ENCODE measurements around the gene AP4B1. TPM values are rescaled to one million over a fixed set of nuclear protein-coding genes. Genes with fewer than 3 reads are reported as not detected.

Gene AP4B1
- polyA plus RNA-seq, 1 donor from 2014 or later, result 178 TPM

DNA sequence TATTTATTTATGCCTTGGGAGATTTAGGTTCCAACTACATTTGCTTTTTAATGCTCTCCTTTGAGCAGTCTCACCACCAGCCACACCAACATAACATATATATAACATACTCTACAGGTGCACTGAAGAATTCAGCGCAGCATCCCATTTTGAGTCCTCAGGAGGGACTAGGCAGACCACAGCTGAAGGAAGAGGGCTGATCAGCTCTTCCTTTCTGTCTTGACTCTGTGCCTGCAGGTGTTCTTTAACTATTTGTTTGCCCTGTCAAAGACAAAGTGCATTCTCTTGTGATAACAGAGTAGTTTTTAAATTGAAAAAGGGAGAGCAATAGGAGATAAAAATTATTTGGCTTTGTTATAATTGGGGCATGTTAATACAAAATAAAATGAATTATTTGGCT, 41.5 kb upstream of the AP4B1 start:
- Histone ChIP-seq H3K79me2 (replicated peaks; ENCODE audit: insufficient read depth, low read length) (peaks cover 15% of the 10 kb centered on the region), H3K36me3 (ENCODE audit: insufficient read depth, low read length) (peaks cover 9% of the 10 kb centered on the region), H3K9me2 (ENCODE audit: insufficient read depth, low read length) (no peaks in the 10 kb centered on the region), H3K4me2 (ENCODE audit: low read length) (no peak overlapping the region), H3K9ac (ENCODE audit: low read length) (no peak overlapping the region), H3K27ac (ENCODE audit: low read length) (no peak overlapping the region), H2AFZ (ENCODE audit: low read depth, low read length) (no peak overlapping the region), H3F3A (ENCODE audit: insufficient read depth, low read length, poor library complexity, severe bottlenecking) (no peaks in the 10 kb centered on the region), H3K9me3 (ENCODE audit: low read length) (no peaks in the 10 kb centered on the region), H3K27me3 (ENCODE audit: insufficient read depth, low read depth, low read length) (no peaks in the 10 kb centered on the region), H3K4me3 (ENCODE audit: low read length) (no peak overlapping the region), H4K20me1 (ENCODE audit: insufficient read depth) (no peaks in the 10 kb centered on the region)
- TF ChIP-seq, protein P1, sequence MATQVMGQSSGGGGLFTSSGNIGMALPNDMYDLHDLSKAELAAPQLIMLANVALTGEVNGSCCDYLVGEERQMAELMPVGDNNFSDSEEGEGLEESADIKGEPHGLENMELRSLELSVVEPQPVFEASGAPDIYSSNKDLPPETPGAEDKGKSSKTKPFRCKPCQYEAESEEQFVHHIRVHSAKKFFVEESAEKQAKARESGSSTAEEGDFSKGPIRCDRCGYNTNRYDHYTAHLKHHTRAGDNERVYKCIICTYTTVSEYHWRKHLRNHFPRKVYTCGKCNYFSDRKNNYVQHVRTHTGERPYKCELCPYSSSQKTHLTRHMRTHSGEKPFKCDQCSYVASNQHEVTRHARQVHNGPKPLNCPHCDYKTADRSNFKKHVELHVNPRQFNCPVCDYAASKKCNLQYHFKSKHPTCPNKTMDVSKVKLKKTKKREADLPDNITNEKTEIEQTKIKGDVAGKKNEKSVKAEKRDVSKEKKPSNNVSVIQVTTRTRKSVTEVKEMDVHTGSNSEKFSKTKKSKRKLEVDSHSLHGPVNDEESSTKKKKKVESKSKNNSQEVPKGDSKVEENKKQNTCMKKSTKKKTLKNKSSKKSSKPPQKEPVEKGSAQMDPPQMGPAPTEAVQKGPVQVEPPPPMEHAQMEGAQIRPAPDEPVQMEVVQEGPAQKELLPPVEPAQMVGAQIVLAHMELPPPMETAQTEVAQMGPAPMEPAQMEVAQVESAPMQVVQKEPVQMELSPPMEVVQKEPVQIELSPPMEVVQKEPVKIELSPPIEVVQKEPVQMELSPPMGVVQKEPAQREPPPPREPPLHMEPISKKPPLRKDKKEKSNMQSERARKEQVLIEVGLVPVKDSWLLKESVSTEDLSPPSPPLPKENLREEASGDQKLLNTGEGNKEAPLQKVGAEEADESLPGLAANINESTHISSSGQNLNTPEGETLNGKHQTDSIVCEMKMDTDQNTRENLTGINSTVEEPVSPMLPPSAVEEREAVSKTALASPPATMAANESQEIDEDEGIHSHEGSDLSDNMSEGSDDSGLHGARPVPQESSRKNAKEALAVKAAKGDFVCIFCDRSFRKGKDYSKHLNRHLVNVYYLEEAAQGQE (IDR thresholded peaks at IDR 0.05; ENCODE audit: borderline replicate concordance), result no peak

DNA sequence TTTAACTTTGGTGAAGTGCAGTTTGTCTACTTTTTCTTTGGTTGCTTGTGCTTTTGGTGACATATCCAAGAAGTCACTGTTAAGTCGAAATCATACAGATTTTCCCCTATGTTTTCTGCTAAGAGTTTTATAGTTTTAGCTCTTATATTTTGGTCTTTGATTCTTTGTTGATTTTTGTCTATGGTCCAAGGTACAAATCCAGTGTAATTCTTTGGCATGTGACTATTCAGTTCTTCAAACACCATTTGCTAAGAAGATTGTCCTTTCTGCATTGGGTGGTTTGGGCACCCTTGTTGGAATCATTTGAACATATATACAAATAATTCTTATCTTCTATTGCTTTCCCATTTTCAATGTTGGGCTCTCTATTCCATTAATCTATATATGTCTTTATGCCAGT, 40.7 kb upstream of the AP4B1 start:
- no peak overlapping the region for H3K9ac ChIP-seq (ENCODE audit: low read length)
- H2AFZ ChIP-seq (ENCODE audit: low read depth, low read length), result no peak overlapping the region
- H3F3A ChIP-seq (ENCODE audit: insufficient read depth, low read length, poor library complexity, severe bottlenecking), result no peaks in the 10 kb centered on the region
- H3K79me2 ChIP-seq (replicated peaks; ENCODE audit: insufficient read depth, low read length), result peaks cover 15% of the 10 kb centered on the region
- no peaks in the 10 kb centered on the region for H3K27me3 ChIP-seq (ENCODE audit: insufficient read depth, low read depth, low read length)
- H4K20me1 ChIP-seq (ENCODE audit: insufficient read depth), result no peaks in the 10 kb centered on the region
- H3K27ac ChIP-seq (ENCODE audit: low read length), result no peak overlapping the region
- no peak overlapping the region for H3K4me2 ChIP-seq (ENCODE audit: low read length)
- peaks cover 9% of the 10 kb centered on the region for H3K36me3 ChIP-seq (ENCODE audit: insufficient read depth, low read length)
- no peaks in the 10 kb centered on the region for H3K9me3 ChIP-seq (ENCODE audit: low read length)
- H3K9me2 ChIP-seq (ENCODE audit: insufficient read depth, low read length), result no peaks in the 10 kb centered on the region
- TF ChIP-seq, protein P1 (IDR thresholded peaks at IDR 0.05; ENCODE audit: borderline replicate concordance), result no peak
- TF ChIP-seq EZH2 (IDR thresholded peaks at IDR 0.05; ENCODE audit: borderline replicate concordance, insufficient read depth, low read length, poor library complexity, severe bottlenecking) (no peak), EP300 (conservative IDR thresholded peaks at IDR 0.05; ENCODE audit: poor library complexity, severe bottlenecking) (no peak)
- H3K4me3 ChIP-seq (ENCODE audit: low read length), result no peak overlapping the region

DNA sequence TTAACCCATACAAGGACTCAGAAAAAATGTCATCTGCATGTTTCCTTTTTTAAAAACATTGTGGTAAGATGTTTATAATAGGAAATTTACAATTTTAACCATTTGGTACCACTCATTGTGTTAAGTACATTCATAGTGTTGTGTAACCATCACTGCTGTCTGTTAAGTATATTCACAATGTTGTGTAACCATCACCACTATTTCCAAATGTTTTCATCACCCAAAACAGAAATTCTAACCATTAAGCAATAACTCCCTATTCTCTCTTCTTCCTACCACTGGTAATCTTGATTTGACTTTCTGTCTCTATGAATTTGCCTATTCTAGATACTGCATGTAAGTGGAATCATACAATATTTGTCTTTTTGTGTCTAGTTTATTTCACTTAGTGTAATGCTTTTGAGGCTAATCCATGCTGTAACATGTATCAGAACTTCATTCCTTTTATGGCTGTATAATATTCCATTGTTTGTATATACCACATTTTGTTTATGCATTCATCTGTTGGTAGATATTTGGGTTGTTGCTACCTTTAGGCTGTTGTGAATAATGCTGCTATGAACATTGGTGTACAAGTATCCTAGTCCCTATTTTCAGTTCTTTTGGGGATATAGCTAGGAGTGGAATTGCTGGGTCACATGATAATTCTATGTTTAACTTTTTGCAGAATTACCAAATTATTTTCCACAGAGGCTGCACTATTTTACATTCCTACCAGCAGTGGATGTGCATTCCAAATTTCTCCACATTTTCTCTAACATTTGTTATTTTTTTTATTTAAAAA, 38.6 kb upstream of the AP4B1 start:
- H3K36me3 ChIP-seq (ENCODE audit: insufficient read depth, low read length), result peaks cover 9% of the 10 kb centered on the region
- peaks cover 20% of the 10 kb centered on the region for H3K79me2 ChIP-seq (replicated peaks; ENCODE audit: insufficient read depth, low read length)
- H3K27ac ChIP-seq (ENCODE audit: low read length), result no peak overlapping the region
- H2AFZ ChIP-seq (ENCODE audit: low read depth, low read length), result no peak overlapping the region
- no peaks in the 10 kb centered on the region for H3K9me3 ChIP-seq (ENCODE audit: low read length)
- no peak overlapping the region for H3K4me2 ChIP-seq (ENCODE audit: low read length)
- H3K9ac ChIP-seq (ENCODE audit: low read length), result no peak overlapping the region
- no peaks in the 10 kb centered on the region for H3K27me3 ChIP-seq (ENCODE audit: insufficient read depth, low read depth, low read length)
- no peaks in the 10 kb centered on the region for H3F3A ChIP-seq (ENCODE audit: insufficient read depth, low read length, poor library complexity, severe bottlenecking)
- H3K9me2 ChIP-seq (ENCODE audit: insufficient read depth, low read length), result no peaks in the 10 kb centered on the region
- no peaks in the 10 kb centered on the region for H4K20me1 ChIP-seq (ENCODE audit: insufficient read depth)
- H3K4me3 ChIP-seq (ENCODE audit: low read length), result no peak overlapping the region
- TF ChIP-seq EZH2 (IDR thresholded peaks at IDR 0.05; ENCODE audit: borderline replicate concordance, insufficient read depth, low read length, poor library complexity, severe bottlenecking) (no peak), EP300 (conservative IDR thresholded peaks at IDR 0.05; ENCODE audit: poor library complexity, severe bottlenecking) (no peak), MXI1 (conservative IDR thresholded peaks at IDR 0.05; ENCODE audit: poor library complexity, severe bottlenecking) (no peak), SMC3 (conservative IDR thresholded peaks at IDR 0.05; ENCODE audit: poor library complexity) (no peak), TAF1 (IDR thresholded peaks at IDR 0.05; ENCODE audit: low read depth) (no peak)
- TF ChIP-seq, protein P2, sequence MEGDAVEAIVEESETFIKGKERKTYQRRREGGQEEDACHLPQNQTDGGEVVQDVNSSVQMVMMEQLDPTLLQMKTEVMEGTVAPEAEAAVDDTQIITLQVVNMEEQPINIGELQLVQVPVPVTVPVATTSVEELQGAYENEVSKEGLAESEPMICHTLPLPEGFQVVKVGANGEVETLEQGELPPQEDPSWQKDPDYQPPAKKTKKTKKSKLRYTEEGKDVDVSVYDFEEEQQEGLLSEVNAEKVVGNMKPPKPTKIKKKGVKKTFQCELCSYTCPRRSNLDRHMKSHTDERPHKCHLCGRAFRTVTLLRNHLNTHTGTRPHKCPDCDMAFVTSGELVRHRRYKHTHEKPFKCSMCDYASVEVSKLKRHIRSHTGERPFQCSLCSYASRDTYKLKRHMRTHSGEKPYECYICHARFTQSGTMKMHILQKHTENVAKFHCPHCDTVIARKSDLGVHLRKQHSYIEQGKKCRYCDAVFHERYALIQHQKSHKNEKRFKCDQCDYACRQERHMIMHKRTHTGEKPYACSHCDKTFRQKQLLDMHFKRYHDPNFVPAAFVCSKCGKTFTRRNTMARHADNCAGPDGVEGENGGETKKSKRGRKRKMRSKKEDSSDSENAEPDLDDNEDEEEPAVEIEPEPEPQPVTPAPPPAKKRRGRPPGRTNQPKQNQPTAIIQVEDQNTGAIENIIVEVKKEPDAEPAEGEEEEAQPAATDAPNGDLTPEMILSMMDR (IDR thresholded peaks at IDR 0.05; ENCODE audit: poor library complexity, severe bottlenecking), result no peak
- TF ChIP-seq, protein P1 (IDR thresholded peaks at IDR 0.05; ENCODE audit: borderline replicate concordance), result no peak

All from neural cell (in vitro differentiated cells).